HuH-7.5 (cell line): ENCODE measurements around the gene CCDC134.
"Not testable (repeated sequence)": the region's sequence is repeated elsewhere in the genome, so short reads cannot be mapped to it uniquely, and the experiment has no call there.

ENCODE experiments used
- DNase-seq: peaks from one replicate; pipeline ENCODE4 v3.0.0; 2011; ENCODE audit warnings: low spot score

The CCDC134 gene

GRCh38 chr22:41844513-41844912, 44.0 kb downstream of the CCDC134 start:
- no peak for DNase-seq

GRCh38 chr22:41845380-41846267, 45.1 kb downstream of the CCDC134 start:
- no peak for DNase-seq

- no peak for DNase-seq
Observed at GRCh38 chr22:41846268-41846987, 45.9 kb downstream of the CCDC134 start.

- no peak for DNase-seq
Observed at GRCh38 chr22:41847300-41847699, 46.8 kb downstream of the CCDC134 start.

GRCh38 chr22:41848468-41848867, 48.0 kb downstream of the CCDC134 start:
- no peak for DNase-seq

GRCh38 chr22:41856469-41856868, 56.0 kb downstream of the CCDC134 start:
- DNase-seq, result no peak

GRCh38 chr22:41857155-41857859, 56.8 kb downstream of the CCDC134 start:
- no peak for DNase-seq

- no peak for DNase-seq
Observed at GRCh38 chr22:41857860-41858199, 57.4 kb downstream of the CCDC134 start.

- DNase-seq, result no peak
Observed at GRCh38 chr22:41862160-41862529, 61.7 kb downstream of the CCDC134 start.

- DNase-seq, result no peak
Observed at GRCh38 chr22:41862530-41863266, 62.2 kb downstream of the CCDC134 start.

GRCh38 chr22:41863472-41863871, 63.0 kb downstream of the CCDC134 start:
- no peak for DNase-seq

- no peak for DNase-seq
Observed at GRCh38 chr22:41868556-41868955, 68.1 kb downstream of the CCDC134 start.

GRCh38 chr22:41870081-41870480, 69.6 kb downstream of the CCDC134 start:
- DNase-seq, result not testable (repeated sequence)

GRCh38 chr22:41870786-41871185, 70.3 kb downstream of the CCDC134 start:
- DNase-seq, result no peak

- DNase-seq, result no peak
Observed at GRCh38 chr22:41873391-41873790, 72.9 kb downstream of the CCDC134 start.

- no peak for DNase-seq
Observed at GRCh38 chr22:41874090-41874489, 73.6 kb downstream of the CCDC134 start.

GRCh38 chr22:41875531-41876270, 75.2 kb downstream of the CCDC134 start:
- no peak for DNase-seq
